ENCODE results near the gene CLSTN2.

DNA sequence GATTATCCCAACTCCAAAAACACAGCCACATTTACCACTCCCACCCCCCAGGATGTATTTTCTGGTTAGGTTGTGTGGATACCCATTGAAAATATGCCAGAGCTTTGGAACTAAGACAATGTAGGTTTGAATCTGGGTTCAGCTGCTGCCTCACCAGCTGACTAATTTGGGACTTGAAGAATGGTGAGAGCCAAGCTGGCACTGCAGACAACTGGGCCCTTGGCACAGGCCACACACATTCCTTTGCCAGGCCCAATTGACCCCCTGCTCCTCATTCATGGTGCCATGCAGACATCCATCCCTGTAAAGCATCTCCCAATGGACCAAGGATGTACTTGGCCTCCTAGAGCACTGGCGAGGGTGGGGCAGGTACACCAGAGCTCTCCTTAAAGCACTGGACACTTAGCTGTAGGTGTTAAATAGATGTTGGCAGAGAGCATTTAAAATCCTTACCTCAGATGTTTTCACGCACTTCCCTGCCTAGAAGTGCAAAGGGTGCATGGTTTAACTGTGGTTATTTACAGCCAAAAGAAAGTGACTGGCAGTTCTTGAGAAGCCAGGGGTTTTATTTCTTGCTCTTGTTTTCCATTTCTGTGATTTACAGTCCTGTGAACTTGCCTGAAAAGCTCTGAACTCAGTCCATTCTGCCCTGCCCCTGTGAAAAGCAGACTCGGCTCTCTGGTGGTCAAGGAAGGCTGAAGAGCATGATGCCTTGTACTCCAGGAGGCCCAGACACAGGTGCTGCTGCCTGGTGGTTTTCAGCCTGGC is 138.5 kb downstream of the CLSTN2 start:
- TF ChIP-seq CSRNP1 (CRISPR knock-in tag; IDR thresholded peaks at IDR 0.05), result no peak
- no peak for TF ChIP-seq SP4 (CRISPR knock-in tag; IDR thresholded peaks at IDR 0.05)
- no peak for TF ChIP-seq SMC3 (IDR thresholded peaks at IDR 0.05; ENCODE audit: low read length)
- no peak for TF ChIP-seq CTCF (CRISPR knock-in tag; IDR thresholded peaks at IDR 0.05)
